ENCODE results near the gene ADAM33.

- no peak for TF ChIP-seq CTCF (IDR thresholded peaks at IDR 0.05 in 4 of 5, conservative IDR thresholded peaks at IDR 0.05 in 1 of 5)
- TF ChIP-seq POLR2A (IDR thresholded peaks at IDR 0.05): no peak
These were observed 18.0 kb downstream of the ADAM33 start for GRCh38 chr20:3663858-3664257.

Measured in gastrocnemius medialis (tissue), 4 donors.